ENCODE results near the gene ZFYVE28.

ZFYVE28 gene

DNA sequence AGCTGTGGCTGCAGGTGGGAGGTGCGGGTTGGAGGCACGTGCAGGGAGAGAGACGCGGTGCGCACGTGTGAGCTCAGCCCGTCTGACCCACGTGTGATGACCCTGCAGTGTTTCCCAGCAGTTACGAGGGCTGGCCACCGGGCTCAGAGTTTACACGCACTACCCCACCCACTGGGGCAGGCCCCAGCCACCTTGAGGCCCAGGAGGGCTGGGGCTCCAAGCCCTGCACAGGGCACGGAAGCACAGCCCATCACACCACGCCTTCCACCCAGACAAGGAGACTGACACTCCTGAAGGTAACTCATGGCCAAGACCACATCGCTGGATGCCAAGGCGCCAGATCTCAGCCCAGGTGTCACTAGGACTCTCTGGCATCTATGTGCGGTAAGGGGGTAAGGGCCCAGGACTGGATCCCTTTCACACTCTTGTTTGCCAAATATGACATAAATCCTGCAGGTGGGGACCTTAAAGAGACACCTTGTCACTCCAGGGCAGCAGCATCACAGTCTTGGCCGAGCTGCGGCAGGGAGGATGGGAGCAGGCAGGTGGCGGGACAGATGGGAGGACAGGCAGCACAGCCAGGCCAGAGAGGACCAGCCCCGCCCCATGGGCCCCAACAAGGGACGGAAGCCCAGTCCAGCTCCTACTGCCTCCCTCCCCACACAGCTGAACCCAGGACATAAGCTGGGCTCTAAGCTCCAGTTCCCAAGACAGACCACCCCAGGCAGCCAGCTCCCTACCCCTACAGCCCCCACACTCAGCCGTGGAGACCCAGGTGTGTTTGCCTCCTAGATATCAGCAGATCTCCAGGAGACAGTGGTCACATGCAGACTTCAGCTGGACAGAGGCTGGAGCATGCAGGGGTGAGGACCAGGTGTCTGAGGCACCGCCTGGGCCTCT lies 56.8 kb downstream of the ZFYVE28 start:
- no peak overlapping the region for H3K9ac ChIP-seq (ENCODE audit: low read depth, low read length)

DNA sequence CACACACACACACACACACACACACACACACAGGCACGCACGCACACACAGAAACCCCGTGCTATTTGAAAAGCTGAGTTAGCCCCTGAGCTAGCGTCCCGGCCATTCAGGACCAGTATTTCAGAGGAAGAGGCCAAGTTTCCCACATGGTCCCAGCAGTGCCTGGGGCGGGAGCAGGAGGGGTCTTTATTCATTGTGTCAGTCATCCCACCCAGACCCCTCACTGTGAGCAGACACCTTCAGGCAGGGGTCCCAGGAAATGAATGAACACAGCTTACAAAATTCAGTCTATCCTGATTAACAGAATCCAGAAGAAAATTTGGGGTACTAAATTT lies 58.1 kb downstream of the ZFYVE28 start:
- Histone ChIP-seq H3K4me1 (ENCODE audit: insufficient read depth, low read length) (no peaks in the 10 kb centered on the region), H3K9ac (ENCODE audit: low read depth, low read length) (no peak overlapping the region; the same call in 1 of the 2 replicates), H3K9me3 (ENCODE audit: control insufficient read depth, insufficient read depth, low read length) (no peaks in the 10 kb centered on the region), H3K36me3 (ENCODE audit: insufficient read depth, low read length) (no peaks in the 10 kb centered on the region)

More for the DNA sequence above, 56.8 kb downstream of the ZFYVE28 start:
- Histone ChIP-seq H3K36me3 (ENCODE audit: insufficient read depth, low read length) (no peaks in the 10 kb centered on the region), H3K9me3 (ENCODE audit: control insufficient read depth, insufficient read depth, low read length) (no peaks in the 10 kb centered on the region), H3K4me1 (ENCODE audit: insufficient read depth, low read length) (no peaks in the 10 kb centered on the region)

DNA sequence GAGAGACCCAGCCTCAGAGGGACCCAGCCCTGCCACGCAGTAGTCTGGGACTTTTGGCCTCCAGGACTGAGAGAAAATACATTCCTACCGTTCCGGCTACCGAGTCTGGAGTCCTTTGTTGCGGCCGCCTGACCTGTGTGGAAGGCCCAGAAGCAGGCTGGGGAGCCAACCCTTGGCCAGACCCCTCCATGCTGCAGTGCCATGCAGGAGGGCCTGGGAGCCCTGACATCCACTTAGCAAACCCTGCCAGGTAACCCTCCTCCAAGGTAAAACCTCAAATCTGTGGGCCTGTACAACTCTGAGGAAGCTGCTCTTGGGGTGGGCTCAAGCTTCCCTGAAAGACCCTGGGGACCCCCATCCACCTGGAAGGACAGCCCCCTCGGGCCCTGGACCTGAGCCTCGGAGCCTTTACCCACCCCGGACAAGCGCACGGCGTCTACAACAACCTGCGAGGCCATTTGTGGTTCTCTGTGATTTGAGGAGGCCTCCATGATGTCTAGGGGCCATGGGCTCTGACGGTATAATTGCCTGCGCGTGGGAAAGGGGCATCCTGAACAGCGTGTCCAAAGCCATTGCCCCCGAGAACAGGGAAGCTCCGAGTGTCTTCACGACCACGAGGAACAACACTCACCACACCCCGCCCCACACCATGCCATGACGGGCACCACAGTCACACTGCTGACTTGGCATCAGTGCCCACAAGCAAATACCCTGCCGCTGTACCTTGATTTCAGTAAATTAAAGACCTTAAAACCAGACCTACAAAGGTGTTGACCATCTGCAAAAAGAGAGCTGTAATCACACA lies 58.7 kb downstream of the ZFYVE28 start:
- H3K9ac ChIP-seq (ENCODE audit: low read depth, low read length): no peak overlapping the region
- no peaks in the 10 kb centered on the region for H3K9me3 ChIP-seq (ENCODE audit: control insufficient read depth, insufficient read depth, low read length)
- no peaks in the 10 kb centered on the region for H3K4me1 ChIP-seq (ENCODE audit: insufficient read depth, low read length)
- no peaks in the 10 kb centered on the region for H3K36me3 ChIP-seq (ENCODE audit: insufficient read depth, low read length)

- Histone ChIP-seq H3K9me3 (ENCODE audit: control insufficient read depth, insufficient read depth, low read length) (no peaks in the 10 kb centered on the region), H3K36me3 (ENCODE audit: insufficient read depth, low read length) (no peaks in the 10 kb centered on the region)
Observed at GRCh38 chr4:2357821-2358745, 60.4 kb downstream of the ZFYVE28 start.

GRCh38 chr4:2356123-2357069 lies 62.0 kb downstream of the ZFYVE28 start:
- Histone ChIP-seq H3K9me3 (ENCODE audit: control insufficient read depth, insufficient read depth, low read length) (no peaks in the 10 kb centered on the region), H3K36me3 (ENCODE audit: insufficient read depth, low read length) (no peaks in the 10 kb centered on the region), H3K9ac (ENCODE audit: low read depth, low read length) (no peak overlapping the region), H3K4me1 (ENCODE audit: insufficient read depth, low read length) (no peaks in the 10 kb centered on the region)

More at GRCh38 chr4:2357821-2358745, 60.4 kb downstream of the ZFYVE28 start:
- no peak overlapping the region for H3K9ac ChIP-seq (ENCODE audit: low read depth, low read length)
- no peaks in the 10 kb centered on the region for H3K4me1 ChIP-seq (ENCODE audit: insufficient read depth, low read length)

GRCh38 chr4:2354760-2355159 lies 63.7 kb downstream of the ZFYVE28 start:
- H3K9me3 ChIP-seq (ENCODE audit: control insufficient read depth, insufficient read depth, low read length): no peaks in the 10 kb centered on the region
- H3K4me1 ChIP-seq (ENCODE audit: insufficient read depth, low read length): no peaks in the 10 kb centered on the region
- no peak overlapping the region for H3K9ac ChIP-seq (ENCODE audit: low read depth, low read length)
- H3K36me3 ChIP-seq (ENCODE audit: insufficient read depth, low read length): no peaks in the 10 kb centered on the region

- no peak overlapping the region for H3K9ac ChIP-seq (ENCODE audit: low read depth, low read length)
- H3K9me3 ChIP-seq (ENCODE audit: control insufficient read depth, insufficient read depth, low read length): no peaks in the 10 kb centered on the region
- H3K36me3 ChIP-seq (ENCODE audit: insufficient read depth, low read length): no peaks in the 10 kb centered on the region
- no peaks in the 10 kb centered on the region for H3K4me1 ChIP-seq (ENCODE audit: insufficient read depth, low read length)
Observed at GRCh38 chr4:2354118-2354517, 64.3 kb downstream of the ZFYVE28 start.

- H3K36me3 ChIP-seq (ENCODE audit: insufficient read depth, low read length): no peaks in the 10 kb centered on the region
- H3K9me3 ChIP-seq (ENCODE audit: control insufficient read depth, insufficient read depth, low read length): no peaks in the 10 kb centered on the region
- no peaks in the 10 kb centered on the region for H3K4me1 ChIP-seq (ENCODE audit: insufficient read depth, low read length)
- no peak overlapping the region for H3K9ac ChIP-seq (ENCODE audit: low read depth, low read length)
Observed at GRCh38 chr4:2353222-2354107, 65.0 kb downstream of the ZFYVE28 start.

DNA sequence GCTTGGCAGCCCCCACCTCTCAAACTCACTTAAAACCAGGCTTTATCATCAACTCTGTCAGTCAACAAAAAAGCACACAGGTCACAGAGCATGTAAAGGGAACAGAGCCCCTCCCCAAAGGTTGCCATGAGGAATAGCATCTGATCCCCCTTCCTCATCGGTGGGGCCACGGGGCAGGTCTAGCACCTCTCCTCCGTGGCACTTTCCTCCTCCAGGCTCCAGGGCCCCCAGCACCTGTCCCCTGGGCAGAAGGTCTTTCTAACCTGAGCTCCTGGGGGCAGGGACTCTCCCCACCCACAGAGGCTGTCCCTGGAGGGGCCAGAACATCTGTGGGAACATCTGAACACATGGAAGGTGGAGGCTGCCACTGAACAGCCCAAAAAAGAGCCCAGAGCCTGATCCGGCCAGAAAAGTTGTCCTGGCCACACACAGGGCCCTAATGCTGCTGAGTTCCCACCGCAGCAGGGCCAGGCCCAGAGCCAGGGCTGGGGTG lies 65.7 kb downstream of the ZFYVE28 start:
- no peaks in the 10 kb centered on the region for H3K36me3 ChIP-seq (ENCODE audit: insufficient read depth, low read length)
- H3K9me3 ChIP-seq (ENCODE audit: control insufficient read depth, insufficient read depth, low read length): no peaks in the 10 kb centered on the region
- no peaks in the 10 kb centered on the region for H3K4me1 ChIP-seq (ENCODE audit: insufficient read depth, low read length)
- no peak overlapping the region for H3K9ac ChIP-seq (ENCODE audit: low read depth, low read length)

DNA sequence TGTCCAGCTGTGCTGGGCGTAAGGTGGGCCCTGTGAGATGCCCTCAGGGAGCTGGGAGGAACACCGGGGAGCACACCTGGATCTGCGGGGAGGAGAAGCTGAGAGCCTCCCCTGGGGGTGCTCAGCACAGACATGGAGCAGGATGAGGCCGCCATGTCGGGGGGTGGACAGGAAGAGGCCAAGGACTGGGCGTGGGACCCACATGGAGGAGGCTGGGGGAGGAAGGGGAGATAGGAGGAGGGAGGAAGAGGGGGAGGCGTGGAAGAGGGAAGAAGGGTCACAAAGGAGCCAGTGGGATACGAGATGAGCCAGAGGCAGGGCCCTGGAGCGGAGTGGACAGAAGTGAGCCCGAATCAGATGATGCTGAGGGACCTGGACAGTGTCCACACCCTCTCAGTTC lies 66.3 kb downstream of the ZFYVE28 start:
- no peaks in the 10 kb centered on the region for H3K4me1 ChIP-seq (ENCODE audit: insufficient read depth, low read length)
- H3K36me3 ChIP-seq (ENCODE audit: insufficient read depth, low read length): no peaks in the 10 kb centered on the region
- no peak overlapping the region for H3K9ac ChIP-seq (ENCODE audit: low read depth, low read length)
- H3K9me3 ChIP-seq (ENCODE audit: control insufficient read depth, insufficient read depth, low read length): no peaks in the 10 kb centered on the region

DNA sequence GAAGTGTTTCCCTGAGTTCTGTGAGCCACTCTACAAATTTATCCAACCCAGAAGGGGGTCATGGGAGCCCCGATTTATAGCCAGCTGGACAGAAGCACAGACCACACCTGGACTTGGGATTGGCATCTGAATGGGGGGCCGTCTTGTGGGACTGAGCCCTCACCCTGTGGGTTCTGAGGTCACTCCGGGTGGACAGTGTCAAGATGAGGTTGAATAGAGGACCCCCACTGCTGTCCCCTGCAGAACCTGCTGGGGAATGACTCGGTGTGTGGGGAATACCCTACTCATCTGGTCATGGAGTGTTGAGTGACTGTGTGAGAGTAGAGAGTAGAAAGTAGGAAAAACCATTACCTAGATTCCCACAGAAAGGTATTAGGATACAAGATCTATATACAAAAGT lies 67.5 kb downstream of the ZFYVE28 start:
- no peak overlapping the region for H3K9ac ChIP-seq (ENCODE audit: low read depth, low read length)
- no peaks in the 10 kb centered on the region for H3K9me3 ChIP-seq (ENCODE audit: control insufficient read depth, insufficient read depth, low read length)
- H3K36me3 ChIP-seq (ENCODE audit: insufficient read depth, low read length): no peaks in the 10 kb centered on the region
- H3K4me1 ChIP-seq (ENCODE audit: insufficient read depth, low read length): no peaks in the 10 kb centered on the region

- no peaks in the 10 kb centered on the region for H3K4me1 ChIP-seq (ENCODE audit: insufficient read depth, low read length)
- no peak overlapping the region for H3K9ac ChIP-seq (ENCODE audit: low read depth, low read length)
- no peaks in the 10 kb centered on the region for H3K36me3 ChIP-seq (ENCODE audit: insufficient read depth, low read length)
- H3K9me3 ChIP-seq (ENCODE audit: control insufficient read depth, insufficient read depth, low read length): no peaks in the 10 kb centered on the region
Observed at GRCh38 chr4:2348786-2349185, 69.7 kb downstream of the ZFYVE28 start.
